SK-N-MC (cell line): ENCODE measurements around the gene KCNJ8.

Source experiments
- EZH2 ChIP-seq: fragments of 200-600 bp; sonication (generic); IDR thresholded peaks from one replicate; pipeline ENCODE4 v1.6.1; 2017; ENCODE audit warnings: antibody characterized with exemption
- POLR2AphosphoS5 ChIP-seq: IDR thresholded peaks from 2 replicates; pipeline ENCODE4 v1.6.1; 2012; ENCODE audit warnings: mild to moderate bottlenecking, low read depth, low read length, borderline replicate concordance

DNA sequence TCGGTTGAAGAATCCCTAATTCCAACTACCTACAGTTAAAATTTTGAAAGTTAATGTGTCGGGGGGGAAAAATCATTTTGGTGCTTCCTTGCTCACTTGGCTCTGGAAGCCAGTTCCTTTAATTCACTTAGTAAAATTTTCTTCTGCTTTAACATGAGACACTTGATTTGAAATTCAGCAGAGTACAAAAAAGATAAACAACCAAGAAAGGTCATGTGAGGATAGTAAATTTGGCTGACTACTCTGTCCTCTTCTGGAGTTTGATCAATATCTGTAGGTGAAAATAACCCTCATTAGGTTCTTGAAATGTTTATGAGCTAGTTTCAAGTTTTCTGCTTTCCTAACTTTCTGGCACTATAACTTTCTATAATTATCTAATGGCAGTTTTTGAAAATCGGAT, 43.4 kb downstream of the KCNJ8 start:
- TF ChIP-seq EZH2 (no peak), POLR2AphosphoS5 (no peak)
